ENCODE measurements around the gene CIROP.
A peak's percentile ranks its signal among the peaks of the same experiment; 100 is the strongest.
"Not testable (repeated sequence)": the region's sequence is repeated elsewhere in the genome, so short reads cannot be mapped to it uniquely, and the experiment has no call there.

Gene CIROP

GRCh38 chr14:23113431-23114119, 8.8 kb upstream of the CIROP start:
- DNase-seq, result no peak

GRCh38 chr14:23112359-23113178, 7.8 kb upstream of the CIROP start:
- DNase-seq, result no peak

GRCh38 chr14:23110579-23111365, 6.0 kb upstream of the CIROP start:
- no peak for DNase-seq

GRCh38 chr14:23109769-23110168, 5.0 kb upstream of the CIROP start:
- no peak for DNase-seq

- DNase-seq, result not testable (repeated sequence)
Measured at GRCh38 chr14:23108169-23108568, 3.4 kb upstream of the CIROP start.

GRCh38 chr14:23107620-23108019, 2.8 kb upstream of the CIROP start:
- DNase-seq, result not testable (repeated sequence)

DNA sequence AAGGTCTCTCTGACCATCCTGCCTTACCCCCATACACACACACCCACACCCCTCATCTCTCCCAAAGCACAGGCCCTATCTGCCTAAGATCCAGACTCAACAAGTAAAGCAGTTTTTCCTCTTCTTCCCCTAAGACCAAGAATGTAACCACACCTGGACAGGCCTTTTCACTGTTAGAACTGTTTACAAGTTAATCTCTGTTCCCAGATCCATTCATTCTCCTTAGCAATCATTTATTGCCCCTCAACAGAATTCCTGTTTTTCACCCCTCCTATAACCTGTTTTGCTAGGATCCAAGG, 1.9 kb upstream of the CIROP start:
- DNase-seq, result no peak

DNA sequence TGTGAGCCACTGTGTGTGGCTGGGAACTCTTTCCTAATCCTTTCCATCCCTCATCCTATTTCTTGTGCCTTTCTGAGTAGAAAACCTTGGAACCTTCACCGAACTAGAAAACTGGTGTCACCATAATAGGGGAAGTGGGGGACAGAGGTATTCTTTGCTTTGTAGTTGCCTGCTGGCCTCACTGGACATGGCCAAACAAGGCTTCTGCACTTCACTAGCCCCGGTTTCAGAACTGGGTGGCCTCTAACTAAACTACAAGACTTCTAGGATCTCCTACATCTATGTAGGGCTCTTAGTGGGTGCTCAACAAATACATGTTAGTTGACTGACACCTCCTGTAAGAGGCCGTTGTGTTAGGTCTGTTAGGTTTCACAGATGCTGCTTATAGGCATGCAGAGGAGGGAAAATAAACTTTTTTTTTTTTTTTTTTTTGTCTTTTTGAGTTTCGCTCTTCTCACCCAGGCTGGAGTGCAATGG, 597 bp upstream of the CIROP start:
- no peak for DNase-seq

GRCh38 chr14:23104070-23104590, 659 bp downstream of the CIROP start:
- DNase-seq, result no peak

GRCh38 chr14:23103581-23103980, 1.2 kb downstream of the CIROP start:
- DNase-seq, result no peak

DNA sequence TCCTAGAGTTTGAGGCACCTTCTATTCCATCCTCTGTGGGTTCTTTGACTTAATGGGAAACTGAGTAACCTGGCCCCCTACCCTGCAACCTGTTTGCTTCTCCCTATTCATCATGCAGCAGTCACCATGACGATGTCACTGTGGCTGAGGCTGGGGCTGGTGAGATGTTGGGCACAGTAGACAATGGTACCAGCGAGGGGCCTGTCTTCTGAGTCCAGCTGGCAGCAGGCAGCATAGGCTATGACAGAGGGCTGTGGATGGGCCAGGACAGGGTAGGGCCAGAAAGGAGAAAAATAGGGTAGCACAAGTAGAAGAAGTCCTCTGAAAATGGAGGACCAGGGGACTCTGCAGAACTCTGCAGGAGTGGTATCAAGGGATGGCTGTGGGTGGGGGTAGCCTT, 2.0 kb downstream of the CIROP start:
- no peak for DNase-seq

- DNase-seq, result no peak
Measured at GRCh38 chr14:23101986-23102625, 2.7 kb downstream of the CIROP start.

GRCh38 chr14:23101213-23101970, 3.4 kb downstream of the CIROP start:
- no peak for DNase-seq

- no peak for DNase-seq
Measured at GRCh38 chr14:23099212-23099861, 5.5 kb downstream of the CIROP start.

GRCh38 chr14:23097786-23098185, 7.0 kb downstream of the CIROP start:
- no peak for DNase-seq

GRCh38 chr14:23095196-23096108, 9.3 kb downstream of the CIROP start, which contains the start of gene C14orf119:
Gene C14orf119, plus strand, starts transcription at chr14:23095505. Its CDS starts 2,154 bp downstream, at chr14:23097659.
- peak; percentile 100 for DNase-seq

DNA sequence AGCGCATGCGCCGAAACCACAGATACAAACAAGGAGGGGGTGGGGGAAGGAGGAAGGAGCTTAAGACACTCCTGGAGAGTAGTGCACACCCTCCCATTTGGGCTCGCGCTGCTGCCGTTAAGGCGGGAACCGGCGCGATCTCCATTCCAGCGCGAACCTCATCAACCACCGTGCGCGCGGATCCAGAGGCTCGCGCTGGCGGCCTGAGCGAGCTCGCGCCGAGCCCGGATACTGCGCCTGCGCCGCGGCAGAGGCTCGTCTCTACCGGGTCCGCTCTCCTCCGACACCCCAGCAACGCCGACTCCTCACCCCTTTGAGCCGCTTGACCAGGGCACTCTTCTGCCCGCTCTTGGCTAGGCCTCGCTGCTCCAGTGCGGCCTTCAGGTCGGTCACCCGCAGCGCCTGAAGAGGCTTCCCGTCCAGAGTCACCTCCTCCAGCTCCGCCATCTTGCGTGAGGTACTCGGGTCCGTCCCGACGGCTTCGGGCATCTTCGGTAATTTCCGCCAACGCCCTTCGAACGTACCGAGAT, 10.1 kb downstream of the CIROP start, which contains the start of gene ACIN1:
Gene ACIN1 (minus strand): TSS at position 471 of the 530 bp plus-strand sequence. CDS start 24 bp downstream, at position 447.
- peak; percentile 78 for DNase-seq

- no peak for DNase-seq
Measured at GRCh38 chr14:23093991-23094665, 10.7 kb downstream of the CIROP start.

- no peak for DNase-seq
Measured at GRCh38 chr14:23093526-23093925, 11.3 kb downstream of the CIROP start.
